Measurements from ENCODE around the gene IRF2BP1. TPM values are rescaled to one million over a fixed set of nuclear protein-coding genes. Genes with fewer than 3 reads are reported as not detected.
A peak's percentile ranks its signal among the peaks of the same experiment; 100 is the strongest.

The IRF2BP1 gene
- total RNA-seq, 2 donors from 2014 or later: 22.8 to 25.0 TPM

GRCh38 chr19:45866400-45867176 lies 19.4 kb downstream of the IRF2BP1 start:
- ATAC-seq (peak; percentile 27), DNase-seq (peak; percentile 58 to 65)
- intact Hi-C loops (cut with DNase I, micrococcal nuclease): no loop called here

- intact Hi-C loops (cut with DNase I, micrococcal nuclease): no loop called here
- ATAC-seq: peak; percentile 11
- peak; percentile 50 to 70 for DNase-seq
These were observed 20.5 kb downstream of the IRF2BP1 start for GRCh38 chr19:45865269-45865948.

DNA sequence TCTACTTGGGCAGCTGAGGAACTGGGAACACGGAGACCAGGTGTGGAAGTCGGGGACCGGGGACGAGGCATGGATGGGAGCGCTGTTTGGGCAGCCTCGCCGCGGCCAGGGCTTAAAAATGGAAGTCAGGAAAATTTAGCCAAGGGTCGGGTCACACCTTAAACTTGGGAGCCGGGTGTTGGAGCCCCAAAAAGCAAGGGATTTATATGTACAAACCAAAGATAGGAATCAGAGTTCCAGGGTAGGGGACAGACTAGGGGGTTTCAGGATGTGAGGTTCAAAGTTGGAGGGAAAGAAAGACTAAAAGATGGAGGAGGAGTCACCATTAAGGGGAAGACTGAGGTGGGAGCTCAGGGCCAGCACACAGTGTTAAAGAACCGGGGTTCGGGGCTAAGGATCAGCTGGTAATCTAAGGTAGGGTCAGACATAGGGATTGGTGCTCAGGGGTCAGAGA lies 21.3 kb downstream of the IRF2BP1 start:
- no peak for ATAC-seq
- intact Hi-C loops (cut with DNase I, micrococcal nuclease): no loop called here
- no peak for DNase-seq

DNA sequence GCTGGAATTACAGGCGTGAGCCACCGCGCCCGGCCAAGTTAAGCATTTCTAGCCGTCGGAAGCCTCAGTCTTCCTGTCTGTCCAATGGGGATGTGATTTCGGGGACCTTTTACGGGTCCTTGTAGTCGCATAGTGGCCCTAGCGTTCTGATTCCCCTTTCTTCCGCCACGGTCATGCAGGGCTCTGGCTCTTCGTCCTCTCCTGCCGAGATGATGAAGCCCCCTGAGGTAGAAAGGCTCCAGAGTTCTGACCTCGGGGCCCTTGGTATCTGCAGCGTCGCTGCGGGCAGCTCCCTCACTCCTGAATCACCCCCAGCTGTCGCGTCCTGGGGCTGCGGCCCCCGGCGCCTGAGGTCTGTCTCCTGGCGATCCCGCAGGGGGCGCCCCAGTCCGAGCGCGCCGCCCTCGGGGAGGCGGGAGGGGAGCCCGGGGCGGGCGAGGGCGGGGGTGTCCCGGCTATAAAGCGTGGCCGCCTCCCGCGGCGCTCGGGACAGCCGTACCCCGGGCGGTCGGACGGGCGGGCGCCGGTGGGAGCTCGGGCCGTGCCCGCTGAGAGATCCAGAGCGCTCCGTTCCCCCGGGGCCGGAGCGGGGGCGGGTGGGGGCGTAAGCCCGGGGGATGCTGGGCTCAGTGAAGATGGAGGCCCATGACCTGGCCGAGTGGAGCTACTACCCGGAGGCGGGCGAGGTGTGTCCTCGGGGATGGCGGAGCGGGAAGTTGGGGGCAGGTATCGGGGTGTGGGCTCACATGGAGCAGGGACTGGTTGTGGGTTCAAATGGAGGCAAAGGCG lies 21.9 kb downstream of the IRF2BP1 start, which contains the start of gene FOXA3:
Gene FOXA3, plus strand, starts transcription at position 487 of the 789 bp plus-strand sequence. Its CDS starts 131 bp downstream, at position 618.
- peak; percentile 67 for ATAC-seq
- peak; percentile 68 to 77 for DNase-seq
- intact Hi-C loops (cut with DNase I, micrococcal nuclease): no loop called here

DNA sequence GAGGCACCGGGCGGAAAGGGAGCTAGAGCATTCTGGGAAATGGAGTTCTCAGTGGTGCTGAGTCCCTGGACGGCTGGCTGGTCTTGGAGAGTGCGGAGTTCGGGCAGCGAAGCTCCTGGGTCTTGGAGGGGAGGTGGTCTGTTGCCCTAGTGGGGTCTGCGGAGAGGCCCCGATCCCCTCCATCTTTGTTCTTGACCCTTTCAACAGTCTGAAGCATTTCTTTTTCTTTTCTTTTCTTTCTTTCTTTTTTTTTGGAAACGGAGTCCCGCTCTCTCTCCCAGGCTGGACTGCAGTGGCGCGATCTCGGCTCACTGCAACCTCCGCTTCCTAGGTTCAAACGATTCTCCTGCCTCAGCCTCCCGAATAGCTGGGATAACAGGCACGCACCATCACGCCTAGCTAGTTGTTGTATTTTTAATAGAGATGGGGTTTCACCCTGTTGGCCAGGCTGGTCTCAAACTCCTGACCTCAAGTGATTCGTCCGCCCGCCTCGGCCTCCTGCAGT lies 22.6 kb downstream of the IRF2BP1 start:
- intact Hi-C loops (cut with DNase I, micrococcal nuclease): no loop called here
- ATAC-seq: no peak
- peak in 1 of 2 donors; percentile 48 for DNase-seq

GRCh38 chr19:45862564-45863334 lies 23.2 kb downstream of the IRF2BP1 start, which contains the start of gene SYMPK:
TSS of gene SYMPK (minus strand) at chr19:45863147. CDS start at chr19:45854495, 8,652 bp downstream.
- DNase-seq (peak; percentile 99), ATAC-seq (peak; percentile 81)
- intact Hi-C loops (cut with DNase I, micrococcal nuclease): no loop called here

GRCh38 chr19:45862271-45862563 lies 23.7 kb downstream of the IRF2BP1 start:
- DNase-seq: no peak
- ATAC-seq: peak; percentile 46
- intact Hi-C loops (cut with DNase I, micrococcal nuclease): no loop called here

DNA sequence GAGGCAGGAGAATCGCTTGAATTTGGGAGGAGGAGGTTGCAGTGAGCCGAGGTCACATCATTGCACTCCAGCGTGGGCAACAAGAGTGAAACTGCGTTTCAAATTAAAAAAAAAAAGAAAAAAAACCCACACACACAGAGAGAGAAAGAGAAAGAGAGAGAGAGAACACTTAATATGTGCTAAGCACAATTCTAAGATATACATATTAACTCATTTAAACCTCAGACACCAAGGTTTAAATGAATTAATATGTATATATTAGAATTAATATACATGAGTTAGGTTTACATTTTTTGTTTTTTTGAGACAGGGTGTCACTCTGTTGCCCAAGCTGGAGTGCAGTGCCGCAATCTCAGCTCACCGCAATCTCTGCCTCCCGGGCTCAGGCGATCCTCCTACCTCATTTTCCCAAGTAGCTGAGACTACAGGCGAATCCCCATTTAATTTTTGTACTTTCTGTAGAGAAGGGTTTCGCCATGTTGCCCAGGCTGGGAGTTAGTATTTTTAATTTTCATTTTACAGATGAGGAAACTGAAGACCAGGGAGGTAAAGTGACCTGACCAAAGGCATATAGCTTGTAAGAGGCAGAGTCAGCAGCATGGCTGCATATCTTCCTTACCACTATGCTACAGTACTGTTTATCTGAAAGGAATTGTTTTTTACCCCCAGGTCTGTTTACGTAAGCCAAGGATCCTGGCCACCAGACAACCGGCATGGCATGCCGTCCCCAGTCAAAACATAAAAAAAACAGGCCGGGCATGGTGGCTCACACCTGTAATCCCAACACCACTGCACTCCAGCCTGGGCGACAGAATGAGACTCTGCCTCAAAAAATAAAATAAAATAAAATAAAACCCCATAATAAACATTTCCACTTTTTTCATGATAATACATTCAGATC lies 25.3 kb downstream of the IRF2BP1 start:
- no peak for ATAC-seq
- DNase-seq: no peak
- intact Hi-C loops (cut with DNase I, micrococcal nuclease): no loop called here

- intact Hi-C loops (cut with DNase I, micrococcal nuclease): no loop called here
- ATAC-seq (no peak), DNase-seq (no peak)
These were observed 31.7 kb downstream of the IRF2BP1 start for GRCh38 chr19:45854167-45854778.

DNA sequence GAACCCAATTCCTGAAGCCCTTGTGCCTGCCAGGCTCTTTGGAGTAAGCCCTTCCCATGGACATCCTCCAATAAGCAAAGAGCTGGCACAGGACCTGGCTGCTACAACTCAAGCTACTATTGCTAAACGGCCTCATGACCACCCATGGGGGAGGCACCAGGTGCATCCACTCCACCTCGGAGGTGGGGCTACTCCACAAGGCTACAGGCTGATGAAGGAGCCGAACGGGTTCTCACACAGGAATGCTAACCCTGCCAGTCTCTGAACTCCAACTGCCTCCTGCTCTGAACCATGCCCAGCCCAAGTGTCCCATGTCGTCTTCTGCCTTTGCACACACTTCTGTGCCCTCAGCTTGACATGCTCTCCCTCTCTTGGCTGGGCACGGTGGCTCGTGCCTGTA lies 33.0 kb downstream of the IRF2BP1 start:
- intact Hi-C loops (cut with DNase I, micrococcal nuclease): no loop called here
- ATAC-seq (no peak), DNase-seq (no peak)

GRCh38 chr19:45852145-45852750 lies 33.7 kb downstream of the IRF2BP1 start:
- intact Hi-C loops (cut with DNase I, micrococcal nuclease): no loop called here
- DNase-seq: no peak
- ATAC-seq: no peak

DNA sequence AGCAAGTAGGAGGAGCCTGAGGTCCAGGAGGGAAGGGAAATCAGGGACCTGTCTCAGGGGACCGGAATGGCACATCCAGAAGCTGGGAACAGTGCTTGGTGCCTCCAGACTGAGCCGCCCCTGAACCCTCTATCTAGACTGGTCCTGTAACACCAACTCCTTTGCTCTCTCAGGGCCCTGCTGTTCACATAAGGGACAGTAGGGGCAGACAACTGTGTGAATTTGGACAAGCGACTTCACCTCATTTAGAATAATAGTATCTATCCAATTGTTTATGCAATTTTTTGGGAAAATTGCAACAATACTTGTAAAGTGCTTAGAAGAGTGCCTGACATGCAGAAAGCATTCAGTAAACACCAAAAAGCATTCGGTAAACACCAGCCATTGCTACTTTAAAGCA lies 37.0 kb downstream of the IRF2BP1 start:
- intact Hi-C loops (cut with DNase I, micrococcal nuclease): no loop called here
- no peak for ATAC-seq

DNA sequence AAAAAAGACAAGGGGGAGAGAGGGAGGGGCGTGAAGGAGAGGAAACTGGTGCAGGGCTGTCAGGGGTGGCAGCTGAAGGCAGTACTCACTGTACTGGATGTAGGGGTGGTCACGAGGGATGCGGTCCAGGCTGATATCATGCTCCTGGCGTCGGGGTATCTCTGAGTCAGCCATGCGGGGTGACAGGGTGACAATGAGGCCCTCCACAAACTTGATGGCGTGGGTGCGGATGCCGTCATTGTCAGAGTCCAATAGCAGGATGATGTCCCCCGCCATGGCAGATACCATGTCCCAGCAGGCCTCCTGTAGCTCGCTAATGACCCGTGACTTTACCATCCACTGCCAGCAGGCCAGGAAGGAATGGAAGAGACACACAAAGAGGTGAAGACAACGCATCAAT lies 38.3 kb downstream of the IRF2BP1 start:
- no peak for ATAC-seq
- no peak for DNase-seq
- intact Hi-C loops (cut with DNase I, micrococcal nuclease): no loop called here

More for the DNA sequence above, 37.0 kb downstream of the IRF2BP1 start:
- no peak for DNase-seq

DNA sequence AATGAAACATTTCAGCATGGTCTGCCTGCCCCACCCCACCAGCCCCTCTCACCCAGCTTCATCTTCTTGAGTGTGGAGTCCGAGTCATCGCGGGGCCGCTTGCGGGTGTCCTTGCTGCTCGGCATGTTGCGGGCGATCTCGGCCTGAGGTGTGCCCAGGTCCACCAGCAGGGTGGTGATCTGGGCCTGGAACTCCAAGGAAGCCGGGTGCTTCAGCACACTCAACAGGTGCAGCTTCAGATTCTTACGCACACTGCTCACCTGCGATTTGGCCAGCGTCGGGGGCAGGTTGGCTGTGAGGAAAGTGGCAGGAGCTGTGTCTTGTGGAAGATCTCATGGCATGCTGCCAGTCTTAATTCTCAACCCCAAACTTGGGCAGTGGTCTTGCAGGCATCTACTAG lies 43.7 kb downstream of the IRF2BP1 start:
- no peak for DNase-seq
- no peak for ATAC-seq
- intact Hi-C loops (cut with DNase I, micrococcal nuclease): no loop called here

DNA sequence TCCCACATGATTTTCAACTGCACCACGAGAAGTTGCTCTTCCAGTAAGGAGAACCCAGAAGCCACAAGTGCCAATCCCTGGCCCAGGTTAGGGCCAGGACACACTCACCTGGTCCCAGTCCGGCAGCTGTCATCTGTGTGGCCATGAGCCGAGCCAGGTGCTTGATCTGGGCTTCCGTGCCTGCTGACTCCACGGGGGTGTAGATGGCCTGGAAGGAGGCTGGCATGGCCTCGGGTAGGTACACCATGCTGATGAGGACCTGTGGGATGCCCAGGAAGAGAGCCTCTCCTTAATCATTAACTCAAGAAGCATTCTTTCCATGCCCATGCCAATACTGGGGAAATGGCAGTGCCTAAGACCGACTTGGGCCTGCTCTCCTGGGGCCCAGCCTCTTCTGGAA lies 51.0 kb downstream of the IRF2BP1 start:
- DNase-seq (no peak), ATAC-seq (no peak)
- intact Hi-C loops (cut with DNase I, micrococcal nuclease): no loop called here
